AG10803 (cell line): ENCODE results near the gene ZNF275.

ENCODE experiments used
- DNase-seq: peaks from one replicate; pipeline ENCODE4 v3.0.0; 2010; ENCODE audit warnings: low read depth
- H3K4me3 ChIP-seq: 2 replicates; pipeline ENCODE4 v1.5.1; 2011; ENCODE audit warnings: mild to moderate bottlenecking, low read length, control low read depth
- TF ChIP-seq, protein P1 (sequence below): conservative IDR thresholded peaks from 2 replicates; pipeline ENCODE4 v1.5.1; 2011; ENCODE audit warnings: mild to moderate bottlenecking, low read length, control low read depth, inconsistent platforms

The ZNF275 gene

DNA sequence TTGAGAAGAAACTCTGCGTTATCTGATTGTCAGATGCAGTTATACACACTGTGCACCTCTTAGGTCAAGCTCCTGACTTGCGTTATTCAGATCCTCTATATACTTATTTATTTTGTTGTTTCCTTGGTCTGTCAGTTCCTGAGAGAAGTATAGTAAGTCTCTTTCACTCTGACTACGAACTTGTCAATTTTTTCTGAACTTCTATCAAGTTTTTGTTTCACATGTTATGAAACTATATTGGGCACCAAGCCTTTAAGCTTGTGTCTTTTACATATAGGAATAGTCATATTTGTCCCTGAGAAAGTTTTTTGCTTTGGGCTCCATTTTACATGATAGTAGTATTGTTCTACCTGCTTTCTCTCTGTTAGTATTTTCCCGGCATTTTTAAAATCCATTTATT lies 31.7 kb downstream of the ZNF275 start:
- H3K4me3 ChIP-seq = no peak overlapping the region
- no peak for DNase-seq
- TF ChIP-seq, protein P1, sequence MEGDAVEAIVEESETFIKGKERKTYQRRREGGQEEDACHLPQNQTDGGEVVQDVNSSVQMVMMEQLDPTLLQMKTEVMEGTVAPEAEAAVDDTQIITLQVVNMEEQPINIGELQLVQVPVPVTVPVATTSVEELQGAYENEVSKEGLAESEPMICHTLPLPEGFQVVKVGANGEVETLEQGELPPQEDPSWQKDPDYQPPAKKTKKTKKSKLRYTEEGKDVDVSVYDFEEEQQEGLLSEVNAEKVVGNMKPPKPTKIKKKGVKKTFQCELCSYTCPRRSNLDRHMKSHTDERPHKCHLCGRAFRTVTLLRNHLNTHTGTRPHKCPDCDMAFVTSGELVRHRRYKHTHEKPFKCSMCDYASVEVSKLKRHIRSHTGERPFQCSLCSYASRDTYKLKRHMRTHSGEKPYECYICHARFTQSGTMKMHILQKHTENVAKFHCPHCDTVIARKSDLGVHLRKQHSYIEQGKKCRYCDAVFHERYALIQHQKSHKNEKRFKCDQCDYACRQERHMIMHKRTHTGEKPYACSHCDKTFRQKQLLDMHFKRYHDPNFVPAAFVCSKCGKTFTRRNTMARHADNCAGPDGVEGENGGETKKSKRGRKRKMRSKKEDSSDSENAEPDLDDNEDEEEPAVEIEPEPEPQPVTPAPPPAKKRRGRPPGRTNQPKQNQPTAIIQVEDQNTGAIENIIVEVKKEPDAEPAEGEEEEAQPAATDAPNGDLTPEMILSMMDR = no peak

DNA sequence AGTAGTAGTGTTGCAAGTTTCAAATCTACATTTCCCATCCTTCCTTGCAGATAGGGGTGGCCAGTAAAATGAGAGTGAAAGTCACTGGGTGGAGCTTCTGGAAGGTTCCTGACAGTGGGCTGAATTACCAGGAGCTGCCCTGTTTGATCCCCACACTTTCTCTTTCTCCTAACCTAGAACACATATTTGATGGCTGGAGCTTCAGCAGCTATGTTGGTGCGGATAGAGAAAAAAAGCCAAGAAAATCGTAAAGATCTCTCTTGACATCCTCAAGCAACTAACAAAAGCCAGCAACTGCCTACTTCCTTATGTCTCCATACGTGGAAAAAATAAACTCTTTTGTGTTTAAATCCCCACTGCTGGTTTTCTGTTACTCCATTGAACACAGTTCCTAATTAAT lies 32.2 kb downstream of the ZNF275 start:
- DNase-seq = no peak
- TF ChIP-seq, protein P1 = no peak
- no peak overlapping the region for H3K4me3 ChIP-seq

DNA sequence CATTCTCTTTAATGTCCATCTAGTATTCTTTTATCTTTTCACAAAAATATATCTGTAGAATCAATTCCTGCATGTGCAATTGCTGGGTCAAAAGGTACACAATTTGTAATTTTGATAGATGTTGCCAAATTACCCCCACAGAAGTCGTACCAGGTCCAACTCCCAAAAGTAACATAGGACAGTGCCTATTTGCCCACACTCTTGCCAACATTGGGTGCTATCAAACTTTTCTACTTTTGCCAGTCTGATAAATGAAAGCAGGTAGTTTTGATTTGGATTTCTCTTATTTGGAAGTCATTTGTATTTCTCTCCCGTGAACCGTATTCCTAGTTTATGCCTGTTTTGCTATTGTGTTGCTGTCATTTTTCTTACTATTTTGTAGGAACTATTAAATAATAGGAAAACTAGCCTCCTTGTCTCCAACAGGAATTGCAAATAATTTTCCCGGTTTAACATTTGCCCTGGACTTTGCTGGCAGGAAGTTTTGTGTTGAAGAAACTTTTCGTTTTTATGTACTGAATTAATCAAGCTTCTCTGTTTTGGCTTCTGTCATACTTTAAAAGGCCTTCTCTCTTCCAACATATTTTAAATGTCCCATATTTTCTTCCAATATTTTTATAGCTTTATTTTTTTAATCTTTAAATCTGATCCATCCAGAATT lies 33.1 kb downstream of the ZNF275 start:
- no peak overlapping the region for H3K4me3 ChIP-seq
- DNase-seq = no peak
- TF ChIP-seq, protein P1 = no peak

DNA sequence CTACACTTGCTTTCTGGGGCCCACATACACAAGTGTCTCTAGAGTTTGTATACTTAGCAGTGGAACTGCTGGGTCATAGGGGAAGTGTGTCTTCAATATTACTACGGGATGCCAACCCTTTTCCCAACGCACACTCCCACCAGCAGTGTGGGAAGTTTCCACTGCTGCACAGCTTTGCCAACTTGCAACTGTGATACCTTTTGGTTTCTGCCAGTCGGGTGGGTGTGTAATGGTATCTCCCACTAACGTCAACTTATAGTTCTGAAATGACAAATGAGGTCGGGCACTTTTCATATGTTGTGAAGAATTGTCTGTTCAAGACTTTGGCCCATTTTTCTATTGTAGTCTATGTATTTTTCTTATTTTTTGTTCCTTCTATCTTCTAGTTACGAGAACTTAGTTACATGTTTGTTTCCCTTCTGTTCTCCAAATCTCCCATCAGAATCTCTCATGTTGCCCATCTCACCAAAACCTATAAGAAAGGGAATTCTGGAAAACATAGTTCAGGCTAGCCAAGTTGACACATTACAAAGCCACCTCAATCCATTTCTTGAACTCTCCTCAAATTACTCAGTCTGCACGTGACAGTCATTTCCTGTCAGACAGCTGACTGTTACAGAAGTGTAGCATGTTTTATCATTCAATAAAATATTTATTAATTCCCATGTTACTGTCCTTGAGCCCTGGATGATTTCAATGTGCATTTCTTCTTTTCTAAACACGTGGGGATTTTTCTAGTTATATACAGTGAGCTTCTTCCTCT lies 36.5 kb downstream of the ZNF275 start:
- TF ChIP-seq, protein P1 = no peak
- DNase-seq = no peak
- no peak overlapping the region for H3K4me3 ChIP-seq

DNA sequence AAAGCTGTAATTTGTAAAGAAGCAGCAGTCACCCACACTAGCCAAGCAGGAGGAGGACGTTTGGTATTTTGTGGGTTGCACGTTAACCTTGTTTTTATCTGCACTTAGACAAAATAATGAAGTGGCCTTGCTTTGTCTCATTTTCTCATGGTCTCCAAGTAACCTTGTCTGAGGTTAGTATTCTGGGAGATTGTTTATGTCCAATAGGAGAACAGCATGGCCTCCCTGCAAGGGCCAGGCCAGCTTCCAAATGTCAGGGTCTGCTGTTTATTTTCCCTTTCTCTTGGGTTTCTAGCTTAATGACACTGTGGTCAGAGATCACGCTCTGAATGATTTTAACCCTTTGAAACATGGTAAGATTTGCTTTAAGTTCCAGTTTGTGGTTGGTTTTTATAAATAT lies 37.3 kb downstream of the ZNF275 start:
- TF ChIP-seq, protein P1 = no peak
- H3K4me3 ChIP-seq = no peak overlapping the region
- DNase-seq = no peak

DNA sequence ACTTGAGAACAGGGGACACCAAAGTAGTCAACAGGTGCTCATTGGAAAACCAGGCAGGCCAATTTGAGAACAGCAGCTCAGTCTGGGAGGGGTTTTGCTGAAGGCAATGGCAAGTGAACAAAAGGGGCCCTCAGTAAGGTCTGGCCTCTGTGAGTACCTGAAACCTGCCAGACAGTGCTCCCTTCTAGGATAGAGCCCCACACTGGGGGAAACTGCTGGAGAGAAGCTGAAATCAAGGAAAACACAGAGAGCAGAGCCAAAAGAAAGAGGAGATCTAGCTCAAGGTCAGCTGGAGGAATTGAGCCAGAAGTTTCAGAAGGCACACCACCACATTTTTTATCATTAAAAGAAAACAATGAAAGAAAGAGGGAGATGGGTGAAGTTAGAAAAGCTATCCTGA lies 39.0 kb downstream of the ZNF275 start:
- TF ChIP-seq, protein P1 = no peak
- no peak overlapping the region for H3K4me3 ChIP-seq
- no peak for DNase-seq

DNA sequence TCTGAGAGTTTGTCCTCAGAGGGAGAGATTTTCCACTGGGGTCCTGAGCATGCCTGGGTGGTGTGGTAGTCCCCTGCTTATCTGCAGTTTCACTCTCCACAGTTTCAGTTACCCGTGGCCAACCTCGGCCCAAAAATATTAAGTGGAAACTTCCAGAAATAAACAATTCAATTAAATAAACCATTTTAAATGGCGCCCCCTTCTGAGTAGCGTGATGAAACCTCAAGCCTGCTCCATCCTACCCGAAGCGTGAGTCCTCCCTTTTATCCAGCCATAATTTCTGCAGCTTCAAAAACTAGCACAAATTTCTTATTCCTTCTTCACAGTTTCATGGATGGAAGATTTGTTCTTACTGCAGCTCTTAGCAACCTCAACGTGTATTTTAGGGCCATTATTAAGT lies 40.5 kb downstream of the ZNF275 start:
- H3K4me3 ChIP-seq = no peak overlapping the region
- no peak for DNase-seq
- TF ChIP-seq, protein P1 = no peak
